ENCODE data around the gene ALPI.

DNA sequence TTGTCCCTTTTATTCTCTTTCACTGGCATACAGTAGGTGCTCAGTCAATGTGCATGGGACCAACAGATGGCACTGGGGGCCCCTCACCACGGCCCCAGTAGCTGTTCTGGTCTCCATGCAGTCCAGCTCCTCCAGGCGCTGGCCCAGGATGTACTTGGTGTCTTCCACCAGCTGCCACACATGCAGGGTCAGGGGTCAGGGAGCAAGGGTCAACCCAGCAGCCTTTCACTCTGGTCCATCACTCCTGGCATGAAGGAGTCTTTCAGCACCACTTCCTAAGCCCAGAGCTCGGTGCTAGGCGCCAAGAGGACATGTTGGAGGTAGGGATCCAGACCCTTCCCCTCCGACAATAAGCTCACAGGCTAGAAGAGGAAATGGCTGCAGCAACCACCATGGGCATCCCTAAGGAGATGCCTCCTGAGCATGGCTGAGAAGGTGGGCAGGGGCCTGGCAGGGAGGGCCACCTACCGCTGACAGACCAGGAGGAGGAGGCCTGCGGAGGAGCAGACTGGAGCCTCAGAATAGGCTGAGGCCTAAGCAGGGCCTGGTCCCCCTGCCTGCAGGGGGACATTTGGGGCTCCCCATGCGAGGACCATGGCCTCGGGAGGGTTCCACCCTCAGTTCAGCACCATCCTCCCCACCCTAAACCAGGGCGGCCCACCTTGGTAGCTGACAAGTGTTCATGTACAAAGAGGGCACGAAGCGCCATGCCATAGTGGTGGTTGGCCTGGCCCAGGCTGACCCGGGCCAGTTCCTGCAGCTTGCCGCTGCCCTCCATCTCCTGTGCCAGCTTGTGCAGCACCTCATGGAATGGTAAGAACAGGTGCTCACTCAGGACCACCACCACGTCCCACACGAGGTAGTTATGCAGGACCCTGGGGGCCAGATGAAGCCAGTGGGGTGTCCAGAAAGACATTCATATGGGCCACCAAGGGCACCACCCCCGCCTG is 39.2 kb upstream of the ALPI start:
- TF ChIP-seq, protein P1, sequence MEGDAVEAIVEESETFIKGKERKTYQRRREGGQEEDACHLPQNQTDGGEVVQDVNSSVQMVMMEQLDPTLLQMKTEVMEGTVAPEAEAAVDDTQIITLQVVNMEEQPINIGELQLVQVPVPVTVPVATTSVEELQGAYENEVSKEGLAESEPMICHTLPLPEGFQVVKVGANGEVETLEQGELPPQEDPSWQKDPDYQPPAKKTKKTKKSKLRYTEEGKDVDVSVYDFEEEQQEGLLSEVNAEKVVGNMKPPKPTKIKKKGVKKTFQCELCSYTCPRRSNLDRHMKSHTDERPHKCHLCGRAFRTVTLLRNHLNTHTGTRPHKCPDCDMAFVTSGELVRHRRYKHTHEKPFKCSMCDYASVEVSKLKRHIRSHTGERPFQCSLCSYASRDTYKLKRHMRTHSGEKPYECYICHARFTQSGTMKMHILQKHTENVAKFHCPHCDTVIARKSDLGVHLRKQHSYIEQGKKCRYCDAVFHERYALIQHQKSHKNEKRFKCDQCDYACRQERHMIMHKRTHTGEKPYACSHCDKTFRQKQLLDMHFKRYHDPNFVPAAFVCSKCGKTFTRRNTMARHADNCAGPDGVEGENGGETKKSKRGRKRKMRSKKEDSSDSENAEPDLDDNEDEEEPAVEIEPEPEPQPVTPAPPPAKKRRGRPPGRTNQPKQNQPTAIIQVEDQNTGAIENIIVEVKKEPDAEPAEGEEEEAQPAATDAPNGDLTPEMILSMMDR (IDR thresholded peaks at IDR 0.05; ENCODE audit: low read depth, low read length) = no peak
- TF ChIP-seq EZH2phosphoT487 (IDR thresholded peaks at IDR 0.05; ENCODE audit: low read depth) = no peak
